H1 (cell line): ENCODE data around the gene RNF26. TPM values are rescaled to one million over a fixed set of nuclear protein-coding genes. Genes with fewer than 3 reads are reported as not detected.

ENCODE experiments used
- CBX8 ChIP-seq: fragments of 300-800, 300-1000 bp; sonication (generic); IDR thresholded peaks from 2 replicates; pipeline ENCODE4 v1.7.1; 2016; ENCODE audit warnings: low read depth, low read length, borderline replicate concordance
- EP300 ChIP-seq, 2 experiments: IDR thresholded peaks; 1 replicate in 1 of 2; 2 replicates in 1 of 2; pipeline ENCODE4 v1.6.1; 2011 to 2012; ENCODE audit warnings: low read depth in 2 of 2, low read length in 2 of 2, mild to moderate bottlenecking in 2 of 2, borderline replicate concordance in 1 of 2, inconsistent platforms in 1 of 2, moderate library complexity in 1 of 2
- JUN ChIP-seq: IDR thresholded peaks from 2 replicates; pipeline ENCODE4 v1.6.1; 2011; ENCODE audit warnings: low read depth, mild to moderate bottlenecking, improper control_type of control experiment, low read length
- KDM1A ChIP-seq: fragments of 200-600, 300-600 bp; sonication (generic); IDR thresholded peaks from 2 replicates; pipeline ENCODE4 v1.7.1; 2016; ENCODE audit warnings: mild to moderate bottlenecking, low read length, borderline replicate concordance
- RNF2 ChIP-seq: fragments of 200-900, 300-1000 bp; sonication (generic); IDR thresholded peaks from 2 replicates; pipeline ENCODE4 v1.7.1; 2016; ENCODE audit warnings: borderline replicate concordance, low read depth, mild to moderate bottlenecking, antibody characterized with exemption, low read length; ENCODE audit not compliant: poor library complexity, severe bottlenecking; ENCODE audit errors: missing control alignments
- RXRA ChIP-seq: IDR thresholded peaks from 2 replicates; pipeline ENCODE4 v1.6.1; 2011; ENCODE audit warnings: low read depth, mild to moderate bottlenecking, low read length, moderate library complexity; ENCODE audit not compliant: insufficient read depth
- SRF ChIP-seq: IDR thresholded peaks from 2 replicates; pipeline ENCODE4 v1.6.1; 2011; ENCODE audit warnings: mild to moderate bottlenecking, low read depth, low read length, moderate library complexity
- TBP ChIP-seq: IDR thresholded peaks from 2 replicates; pipeline ENCODE4 v1.6.1; 2011; ENCODE audit warnings: low read depth, low read length, improper control_type of control experiment
- polyA plus RNA-seq, 7 experiments: library from polyadenylated mRNA; depleted of rRNA in 3 of 7; stranded (reverse) in 5 of 7; unstranded in 2 of 7; fragments of >200 nt in 5 of 7; fragments of 200-250 nt in 2 of 7; gene quantifications; 1 replicate in 5 of 7; 2 replicates in 1 of 7; 4 replicates in 1 of 7; pipeline versions ENCODE4 v1.2.1 to v1.2.3, GENCODE V29; 2011 to 2013; ENCODE audit warnings: missing spikeins in 2 of 7, mixed read lengths in 2 of 7
- total RNA-seq: library from RNA; stranded (reverse); fragmentation: NEBNext Ultra II Directional; extraction: Animal tissue kit (Norgen Biotek cat#: 25700); gene quantifications from 2 replicates; pipeline ENCODE4 v1.2.1, GENCODE V29; 2021

The RNF26 gene
- total and polyA plus RNA-seq, 2 of the 8 experiments (the other 6 are each of a cell fraction or from before 2014, with no cell fraction given), result 82.7 to 84.0 TPM

DNA sequence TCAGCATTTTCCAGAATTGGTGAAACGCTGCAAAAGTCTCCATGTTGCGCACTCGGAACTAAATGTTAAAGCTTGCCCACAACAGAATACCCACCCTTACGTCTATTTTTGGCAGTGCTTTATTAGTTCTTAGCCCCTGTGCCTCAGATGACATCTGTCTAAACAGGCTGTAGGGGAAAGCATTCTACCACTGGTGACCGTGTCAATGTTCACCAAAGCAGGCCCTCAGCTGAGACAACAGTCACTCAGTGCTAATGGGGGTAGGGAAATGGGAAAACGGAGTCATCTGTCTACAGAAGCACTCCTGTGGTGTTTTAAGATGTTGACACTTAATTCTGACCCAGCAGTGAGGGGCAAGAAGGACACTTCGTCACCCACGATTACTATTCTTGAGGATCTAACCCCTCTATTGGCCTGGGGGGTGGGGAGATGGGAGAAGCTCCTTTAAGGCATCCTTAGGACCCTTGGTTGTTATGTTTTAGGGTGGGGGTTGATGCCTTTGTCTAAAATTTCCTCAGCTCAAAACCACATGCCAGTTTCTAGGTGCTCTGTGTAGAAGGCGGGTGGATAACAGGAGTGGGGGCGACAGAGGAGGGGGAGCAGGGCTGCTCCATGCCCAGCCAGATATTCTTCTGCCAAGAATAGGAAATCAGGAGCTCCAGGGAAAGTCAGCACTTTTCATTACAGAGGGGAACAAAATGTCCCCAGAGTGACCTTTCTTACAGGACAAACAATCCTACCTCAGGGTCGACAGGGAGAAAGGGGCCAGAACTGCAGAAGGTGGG, 27.8 kb downstream of the RNF26 start (continued):
- TF ChIP-seq CBX8 (no peak), RXRA (no peak), EP300 (IDR thresholded peaks at IDR 0.05; ENCODE audit: borderline replicate concordance in 1 of 2, low read depth in 2 of 2, low read length in 2 of 2) (no peak), KDM1A (no peak), TBP (no peak), SRF (no peak), RNF2 (no peak), JUN (no peak)
